Psoas muscle (tissue), 8 donors: Measurements from ENCODE around the gene PRLR. TPM values are rescaled to one million over a fixed set of nuclear protein-coding genes. Genes with fewer than 3 reads are reported as not detected.

Experiments used
- ATAC-seq, 4 donors: fragments of 200-7000 bp; cut with Tn5 transposase; one replicate each; pipeline ENCODE4 v1.9.1; 2020; ENCODE audit warnings: moderate library complexity in 3 of 4, mild to moderate bottlenecking in 2 of 4
- DNase-seq, 2 donors: peaks; one replicate each; pipeline ENCODE4 v3.0.0-alpha.2; 2020
- H3K27ac ChIP-seq: fragments of 200-600 bp; one replicate; pipeline ENCODE4 v1.8.0; 2022
- H3K27me3 ChIP-seq, 3 donors: fragments of 200-600 bp in 1 of 3; one replicate each; pipeline versions ENCODE4 v1.6.1 to v1.8.0; 2013 to 2022; ENCODE audit warnings: low read length in 2 of 3, mild to moderate bottlenecking in 2 of 3, moderate library complexity in 1 of 3; ENCODE audit not compliant: insufficient read depth in 3 of 3
- H3K36me3 ChIP-seq, 2 donors: fragments of 200-600 bp in 1 of 2; one replicate each; pipeline versions ENCODE4 v1.6.1 to v1.8.0; 2013 to 2022; ENCODE audit warnings: low read depth in 1 of 2, mild to moderate bottlenecking in 1 of 2, moderate library complexity in 1 of 2; ENCODE audit not compliant: insufficient read depth in 1 of 2
- H3K4me1 ChIP-seq: fragments of 200-600 bp; one replicate; pipeline ENCODE4 v1.8.0; 2022
- H3K4me3 ChIP-seq: fragments of 200-600 bp; one replicate; pipeline ENCODE4 v1.8.0; 2022; ENCODE audit warnings: mild to moderate bottlenecking
- H3K9me3 ChIP-seq: fragments of 200-600 bp; one replicate; pipeline ENCODE4 v1.8.0; 2022
- CTCF ChIP-seq: fragments of 200-600 bp; IDR thresholded peaks from one replicate; pipeline ENCODE4 v1.8.0; 2022; ENCODE audit warnings: antibody characterized with exemption
- WGBS, 3 donors: extraction: QIAGEN DNeasy Blood & Tissue Kit; methylation state at CpG; one replicate each; pipeline versions ENCODE4 v1.1.6 to v1.1.7; 2013; 5-methylcytosine and 5-hydroxymethylcytosine counted together
- intact Hi-C, 2 donors: fragments of 100-400 bp; cut with DNase I; formaldehyde crosslinking; loops; one replicate each; pipeline versions ENCODE4 v1.11.0 to v1.14.2; 2022
- polyA plus RNA-seq, 3 donors: library from polyadenylated mRNA; stranded (reverse); fragments of 200-250 nt; gene quantifications; one replicate each; pipeline ENCODE4 v1.2.3, GENCODE V29; 2013
- total RNA-seq, 4 donors: library from RNA; stranded (reverse); fragmentation: NEBNext Ultra II Directional in 2 of 4; extraction: Animal tissue kit (Norgen Biotek cat#: 25700) in 2 of 4; gene quantifications; one replicate each; pipeline versions ENCODE4 v1.2.1 to v1.2.4, GENCODE V29; 2021 to 2023
- donor health status: healthy with polysubstance abuse.
- donor health status: DM: no; HTN: no; CAD: no; lungs with moderate emphysema.
- donor health status: Bipolar disorder and iron deficiency.
- donor health status: healthy.
- donor health status: DM: yes; HTN: yes; CAD: no.
- donor health status: DM: no; HTN: no; CAD: no.
- donor health status: DM: no; HTN: no; CAD: no.
- donor health status: DM: yes; HTN: yes; CAD: no.

Gene PRLR
- total and polyA plus RNA-seq, 7 donors: 0.03 to 0.32 (median 0.09) TPM

- no peak overlapping the region for H3K4me3 ChIP-seq
- intact Hi-C loops: no loop called here
- no peaks in the 10 kb centered on the region for H3K36me3 ChIP-seq
- no peaks in the 10 kb centered on the region for H3K9me3 ChIP-seq
- H3K27me3 ChIP-seq: no peaks in the 10 kb centered on the region
- TF ChIP-seq CTCF: no peak
- no peak for DNase-seq
- no peaks in the 10 kb centered on the region for H3K4me1 ChIP-seq
- ATAC-seq: no peak
- WGBS, 3 donors: 86 to 95% (median 90%) methylated on average over 2 of the region's 2 CpGs
- H3K27ac ChIP-seq: no peak overlapping the region
These were observed 107.5 kb downstream of the PRLR start for GRCh38 chr5:35122819-35123218.

GRCh38 chr5:35120715-35121114 lies 109.6 kb downstream of the PRLR start:
- DNase-seq: no peak
- Histone ChIP-seq H3K4me1 (no peaks in the 10 kb centered on the region), H3K36me3 (no peaks in the 10 kb centered on the region), H3K27ac (no peak overlapping the region), H3K27me3 (no peaks in the 10 kb centered on the region), H3K9me3 (no peaks in the 10 kb centered on the region), H3K4me3 (no peak overlapping the region)
- no peak for TF ChIP-seq CTCF
- ATAC-seq: no peak
- intact Hi-C loops: no loop called here
- 36 to 56% (median 52%) methylated on average over 1 of the region's 1 CpG for WGBS, 3 donors

GRCh38 chr5:35117967-35118366 lies 112.3 kb downstream of the PRLR start:
- DNase-seq: no peak
- Histone ChIP-seq H3K4me3 (no peak overlapping the region), H3K36me3 (no peaks in the 10 kb centered on the region), H3K4me1 (no peaks in the 10 kb centered on the region), H3K27me3 (no peaks in the 10 kb centered on the region), H3K27ac (no peak overlapping the region), H3K9me3 (no peaks in the 10 kb centered on the region)
- intact Hi-C loops: no loop called here
- WGBS, 3 donors: 53 to 64% (median 58%) methylated on average over 6 of the region's 6 CpGs
- ATAC-seq: no peak
- no peak for TF ChIP-seq CTCF

GRCh38 chr5:35115920-35116319 lies 114.4 kb downstream of the PRLR start:
- intact Hi-C loops: no loop called here
- ATAC-seq (no peak), DNase-seq (no peak)
- Histone ChIP-seq H3K9me3 (no peaks in the 10 kb centered on the region), H3K4me1 (no peaks in the 10 kb centered on the region), H3K36me3 (no peaks in the 10 kb centered on the region), H3K4me3 (no peak overlapping the region), H3K27ac (no peak overlapping the region), H3K27me3 (no peaks in the 10 kb centered on the region)
- no peak for TF ChIP-seq CTCF

- Histone ChIP-seq H3K36me3 (no peaks in the 10 kb centered on the region), H3K4me3 (no peak overlapping the region), H3K27ac (no peak overlapping the region), H3K27me3 (no peaks in the 10 kb centered on the region), H3K4me1 (no peaks in the 10 kb centered on the region), H3K9me3 (no peaks in the 10 kb centered on the region)
- DNase-seq (no peak), ATAC-seq (no peak)
- intact Hi-C loops: no loop called here
- TF ChIP-seq CTCF: no peak
- 90 to 95% (median 92%) methylated on average over 4 of the region's 4 CpGs for WGBS, 3 donors
These were observed 115.6 kb downstream of the PRLR start for GRCh38 chr5:35114698-35115097.
